HG03135 (cell line): ENCODE measurements around the gene IGSF1.
"Not testable (repeated sequence)": the region's sequence is repeated elsewhere in the genome, so short reads cannot be mapped to it uniquely, and the experiment has no call there.

ENCODE experiments used
- ATAC-seq: cut with Tn5 transposase; IDR thresholded peaks from one replicate; pipeline ENCODE4 v1.9.1; 2021; ENCODE audit warnings: mild to moderate bottlenecking, moderate library complexity; ENCODE audit not compliant: unreplicated experiment

Gene IGSF1

DNA sequence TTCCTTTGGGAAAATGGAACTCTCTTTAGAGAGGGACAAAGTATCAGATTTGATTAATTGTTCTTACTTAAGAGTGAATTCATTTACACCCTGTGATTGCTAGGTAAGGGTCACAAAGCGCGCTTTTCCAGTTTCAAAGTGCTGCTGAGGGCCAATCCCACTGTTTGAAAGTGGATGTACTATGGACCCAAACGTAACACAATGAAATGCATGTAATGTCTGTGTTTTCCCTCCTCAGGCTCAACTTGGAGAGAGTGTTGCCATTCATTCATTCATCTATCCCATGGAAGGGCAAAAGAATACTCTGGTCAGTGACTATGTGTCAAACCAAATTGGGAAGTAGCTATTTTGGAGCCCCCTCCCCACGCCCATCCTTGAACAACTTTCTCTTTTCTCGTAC is 16.1 kb downstream of the IGSF1 start:
- ATAC-seq: no peak

DNA sequence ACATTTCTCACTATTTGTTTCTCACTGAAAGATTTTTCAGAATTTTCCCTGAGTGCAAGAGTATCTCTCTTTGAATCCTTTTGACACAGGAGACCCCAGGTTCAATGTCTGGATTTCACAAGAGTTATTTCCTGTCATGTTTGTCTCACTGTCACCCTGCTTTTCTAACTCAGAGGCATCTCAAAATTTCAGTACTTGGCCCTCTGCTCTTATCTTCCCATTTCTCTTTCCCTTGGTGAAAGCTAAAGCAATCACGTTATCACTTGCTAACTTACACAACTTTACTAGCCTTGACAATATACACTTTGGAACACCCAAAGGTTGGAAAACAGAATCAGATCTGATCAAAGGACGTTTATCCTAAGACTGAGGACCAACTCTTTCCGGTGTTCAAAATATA is 17.3 kb downstream of the IGSF1 start:
- ATAC-seq: no peak

DNA sequence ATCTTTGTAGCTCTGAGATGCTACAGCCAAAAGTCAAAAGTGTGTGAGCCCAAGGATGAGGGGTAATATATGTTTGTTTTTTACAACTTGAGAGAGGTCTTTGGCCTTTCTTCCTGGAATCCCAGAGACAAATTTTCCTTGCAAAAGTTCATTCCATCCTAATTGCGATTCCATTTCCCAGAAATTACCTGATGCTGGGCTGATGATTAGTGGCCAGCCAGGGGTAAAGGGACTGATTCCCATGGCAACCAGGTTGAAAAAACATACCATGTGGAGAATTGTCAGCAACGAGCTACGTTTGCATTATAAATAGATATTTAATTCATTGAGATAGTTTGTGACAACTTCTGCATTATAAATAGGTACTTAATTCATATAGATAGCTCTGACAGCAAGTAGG is 17.8 kb downstream of the IGSF1 start:
- ATAC-seq: no peak

DNA sequence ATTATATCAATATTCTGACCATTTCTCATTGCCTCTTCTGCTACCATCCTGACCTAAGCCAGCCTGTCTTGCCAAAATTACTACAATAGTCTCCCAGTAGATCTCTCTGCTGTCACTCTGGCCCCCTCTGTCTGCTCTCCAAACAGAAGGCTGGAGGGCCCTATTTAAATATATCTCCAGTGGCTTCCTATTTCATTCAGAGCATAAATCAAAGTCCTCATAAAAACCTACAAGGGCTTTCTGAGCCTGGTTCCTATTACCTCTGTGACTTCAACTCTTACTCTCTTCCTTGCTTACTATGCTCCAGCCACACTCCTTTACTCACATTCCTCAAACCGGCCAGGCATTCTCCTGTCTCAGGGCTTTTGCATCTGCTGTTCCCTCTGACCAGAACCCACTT is 19.0 kb downstream of the IGSF1 start:
- no peak for ATAC-seq

DNA sequence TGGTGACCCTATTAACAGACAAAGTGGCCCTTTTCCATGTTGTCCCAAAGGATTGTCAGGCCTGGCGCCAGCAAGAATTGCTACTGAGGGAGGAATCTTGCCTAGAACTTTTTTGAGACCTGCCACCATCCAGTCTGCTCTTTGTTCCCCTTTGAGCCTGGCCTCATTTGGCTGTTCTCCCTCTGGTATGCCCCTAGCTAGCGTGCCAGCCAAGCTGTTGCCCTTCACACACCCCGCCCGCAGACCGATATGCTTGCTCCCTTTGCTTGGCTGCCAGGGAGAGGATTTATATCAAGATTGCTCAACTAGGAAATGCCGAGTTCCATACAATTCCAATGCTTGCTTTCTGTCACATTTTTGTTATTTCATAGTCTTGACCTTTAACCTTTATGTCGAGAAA is 24.4 kb downstream of the IGSF1 start:
- ATAC-seq: no peak

GRCh38 chrX:131264053-131264452 is 25.1 kb downstream of the IGSF1 start:
- ATAC-seq: no peak

- no peak for ATAC-seq
Measured at GRCh38 chrX:131262738-131263679, 26.1 kb downstream of the IGSF1 start.

- ATAC-seq: no peak
Measured at GRCh38 chrX:131262200-131262599, 26.9 kb downstream of the IGSF1 start.

DNA sequence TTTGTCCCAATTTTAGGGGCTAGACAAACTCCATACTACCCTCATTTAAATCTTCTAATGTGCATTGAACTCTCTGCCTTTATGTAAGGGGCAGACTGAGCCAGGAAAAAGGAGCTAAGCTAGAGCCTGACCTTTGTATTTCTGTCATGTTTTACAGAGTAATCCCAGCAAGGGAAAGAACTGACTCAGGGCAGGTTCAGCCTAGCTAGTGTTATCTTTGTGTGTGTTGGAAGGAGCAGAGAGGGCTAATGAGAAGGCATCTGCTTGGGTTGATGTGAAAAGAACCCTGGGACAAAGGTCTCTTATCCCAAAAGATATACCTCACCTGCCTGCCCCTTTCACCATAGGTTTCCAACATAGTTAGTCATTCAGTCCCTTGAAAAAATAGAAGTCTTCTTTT is 31.7 kb downstream of the IGSF1 start:
- no peak for ATAC-seq

GRCh38 chrX:131250984-131251738 is 37.9 kb downstream of the IGSF1 start:
- ATAC-seq: not testable (repeated sequence)

DNA sequence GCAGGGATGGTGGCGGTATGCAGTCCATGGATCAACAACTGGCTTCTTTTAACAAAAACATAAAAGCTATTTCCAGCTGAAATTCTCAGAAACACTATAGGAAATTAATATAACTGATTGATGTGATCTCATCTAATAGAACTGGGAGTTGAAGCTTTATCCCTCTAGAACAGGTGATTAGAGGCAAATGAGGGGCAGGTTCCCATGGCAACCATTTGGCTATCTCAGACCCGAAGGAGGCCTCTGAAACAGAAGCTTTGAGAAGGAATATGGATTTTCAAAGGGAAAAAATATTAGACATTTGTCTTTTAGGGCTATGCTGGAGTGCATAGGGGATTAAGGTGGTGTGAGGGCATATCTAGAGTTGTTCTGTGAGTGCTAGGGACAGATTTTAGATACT is 50.0 kb downstream of the IGSF1 start:
- no peak for ATAC-seq

GRCh38 chrX:131237363-131237762 is 51.7 kb downstream of the IGSF1 start:
- ATAC-seq: no peak

DNA sequence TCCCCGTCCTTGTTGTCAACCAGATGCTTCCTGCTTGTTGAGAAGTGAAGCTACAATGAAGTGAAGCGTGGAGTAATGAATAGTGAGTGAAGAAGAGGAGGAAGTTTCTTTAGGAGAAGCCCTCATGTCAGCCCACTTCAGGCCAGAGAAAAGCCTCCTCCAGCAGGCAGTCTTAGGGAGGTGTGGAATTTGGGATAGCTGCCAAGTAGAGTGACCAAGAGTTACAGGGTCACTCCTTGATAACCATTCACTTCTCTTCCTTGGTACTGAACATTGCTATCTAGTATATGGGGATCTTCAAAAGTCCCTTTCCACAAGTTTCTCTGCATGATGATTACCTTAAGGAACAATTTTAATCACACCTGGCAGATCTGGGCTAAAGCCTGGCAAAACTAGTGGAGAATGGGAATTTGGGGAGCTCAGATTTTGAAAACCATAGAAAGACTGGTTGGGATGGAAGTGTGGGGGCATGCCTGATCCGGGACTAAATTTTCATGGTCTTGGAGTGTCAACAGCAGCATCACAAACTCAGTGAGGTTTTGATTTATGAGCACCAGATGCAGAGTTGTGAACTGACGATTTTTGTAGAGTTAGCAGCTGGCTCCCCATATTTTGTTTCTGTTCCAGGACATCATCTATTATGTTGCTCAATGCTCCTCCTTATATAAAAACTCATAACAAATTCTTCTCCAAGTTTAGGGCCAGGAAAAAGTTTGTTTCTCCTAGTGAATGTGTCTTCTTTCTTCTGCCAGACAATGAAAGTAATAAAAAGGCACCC is 53.1 kb downstream of the IGSF1 start:
- ATAC-seq: no peak

DNA sequence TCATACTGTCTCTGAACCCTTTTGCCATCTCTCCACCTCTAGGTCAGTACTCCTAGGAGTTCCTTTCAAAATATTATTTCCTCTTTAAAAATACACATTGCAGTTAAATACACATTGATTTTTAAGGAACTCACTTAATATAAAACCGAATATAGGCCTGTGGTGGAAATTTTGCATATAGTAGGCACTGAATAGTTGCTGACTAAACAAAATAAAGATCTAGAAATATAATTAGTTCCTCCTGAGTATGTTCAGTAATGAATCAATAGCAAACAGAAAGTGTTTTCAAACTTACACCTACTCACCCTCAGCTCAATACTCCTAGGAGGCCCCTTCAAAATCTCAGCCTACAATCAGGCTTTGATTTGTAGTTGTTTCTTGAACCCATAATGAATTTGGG is 61.5 kb downstream of the IGSF1 start:
- no peak for ATAC-seq

DNA sequence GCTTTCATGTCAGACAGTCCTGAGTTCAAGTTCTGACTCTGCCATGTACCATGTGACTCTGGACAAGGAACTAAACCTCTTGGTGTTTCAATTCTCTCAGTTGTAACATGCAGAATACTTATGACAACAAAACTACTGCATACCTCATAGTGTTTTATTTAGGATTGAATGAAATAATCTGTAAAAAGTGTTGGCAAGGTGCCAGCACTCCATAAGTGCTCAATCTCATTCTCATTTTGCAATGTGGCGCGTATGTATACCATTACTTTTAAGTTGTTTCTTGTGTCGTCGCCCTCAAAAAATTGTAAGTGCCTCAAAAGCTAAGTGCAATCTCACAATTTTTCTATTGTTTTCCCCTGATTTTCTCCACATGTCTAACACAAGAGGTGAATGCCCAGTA is 62.5 kb downstream of the IGSF1 start:
- ATAC-seq: no peak

GRCh38 chrX:131225078-131225477 is 64.0 kb downstream of the IGSF1 start:
- no peak for ATAC-seq
